Cardiac septum (tissue), 1 donor: ENCODE data around the gene ELAC1. TPM values are rescaled to one million over a fixed set of nuclear protein-coding genes. Genes with fewer than 3 reads are reported as not detected.
"Not testable (repeated sequence)": the region's sequence is repeated elsewhere in the genome, so short reads cannot be mapped to it uniquely, and the experiment has no call there.

Source experiments
- DNase-seq: peaks from one replicate; pipeline ENCODE4 v3.0.0-alpha.2; 2020; ENCODE audit warnings: low spot score
- intact Hi-C: fragments of 100-400 bp; cut with DNase I; formaldehyde crosslinking; loops from one replicate; pipeline ENCODE4 v1.14.0; 2022
- long read RNA-seq: library from polyadenylated mRNA; unstranded; transcript quantifications from one replicate; pipeline ENCODE4 v2.0.0, GENCODE V29; 2021
- total RNA-seq: library from RNA; stranded (reverse); fragmentation: NEBNext Ultra II Directional; extraction: Animal tissue kit (Norgen Biotek cat#: 25700); gene quantifications from one replicate; pipeline ENCODE4 v1.2.1, GENCODE V29; 2021
- donor health status: DM: no; HTN: no; CAD: no.

Gene ELAC1
- 4.5 TPM for total RNA-seq
- long read RNA-seq, transcript ELAC1-201 (4 exons, 2,235 nt), result major isoform, 5 of 9 reads
- long read RNA-seq, partial matches to known transcripts, result 0 of 9 reads
- long read RNA-seq, other reads (novel, unspliced or antisense), result 1 of 9 reads

- intact Hi-C loops, result loop anchor here (1.0 to 5.0 kb wide), 3 partner anchors 62 to 229 kb away; partner anchors contain the start of genes ME2, MEX3C and SMAD4
- DNase-seq, result peak; percentile 88
These were observed at the start of gene ELAC1 for GRCh38 chr18:50967714-50968661. ELAC1 (plus strand) TSS chr18:50968040; CDS start chr18:50974405, 6,365 bp downstream.

GRCh38 chr18:50918153-50918552 lies 49.7 kb upstream of the ELAC1 start:
- no peak for DNase-seq

GRCh38 chr18:50924372-50924771 lies 43.5 kb upstream of the ELAC1 start:
- DNase-seq, result no peak
- intact Hi-C loops, result no loop called here

More at GRCh38 chr18:50918153-50918552, 49.7 kb upstream of the ELAC1 start:
- intact Hi-C loops, result no loop called here

GRCh38 chr18:50926521-50926920 lies 41.3 kb upstream of the ELAC1 start:
- DNase-seq, result no peak
- intact Hi-C loops, result no loop called here

GRCh38 chr18:50928551-50928950 lies 39.3 kb upstream of the ELAC1 start:
- DNase-seq, result no peak
- intact Hi-C loops, result no loop called here

- no peak for DNase-seq
These were observed 34.2 kb upstream of the ELAC1 start for GRCh38 chr18:50933684-50934083.

GRCh38 chr18:50934545-50935211 lies 33.2 kb upstream of the ELAC1 start:
- intact Hi-C loops, result no loop called here
- no peak for DNase-seq

More at GRCh38 chr18:50933684-50934083, 34.2 kb upstream of the ELAC1 start:
- intact Hi-C loops, result no loop called here

GRCh38 chr18:50935493-50936191 lies 32.2 kb upstream of the ELAC1 start:
- intact Hi-C loops, result no loop called here
- no peak for DNase-seq

- intact Hi-C loops, result no loop called here
- DNase-seq, result no peak
These were observed 30.7 kb upstream of the ELAC1 start for GRCh38 chr18:50937183-50937582.

- intact Hi-C loops, result no loop called here
- no peak for DNase-seq
These were observed 28.9 kb upstream of the ELAC1 start for GRCh38 chr18:50938912-50939311.

GRCh38 chr18:50944245-50944932 lies 23.5 kb upstream of the ELAC1 start:
- DNase-seq, result no peak
- intact Hi-C loops, result no loop called here

GRCh38 chr18:50945918-50946317 lies 21.9 kb upstream of the ELAC1 start:
- DNase-seq, intact Hi-C loops: not testable (repeated sequence)

GRCh38 chr18:50947899-50948298 lies 19.9 kb upstream of the ELAC1 start:
- intact Hi-C loops, result no loop called here
- DNase-seq, result no peak

GRCh38 chr18:50949185-50949584 lies 18.7 kb upstream of the ELAC1 start:
- no peak for DNase-seq

GRCh38 chr18:50950626-50951025 lies 17.2 kb upstream of the ELAC1 start:
- intact Hi-C loops, result no loop called here
- DNase-seq, result no peak

More at GRCh38 chr18:50949185-50949584, 18.7 kb upstream of the ELAC1 start:
- intact Hi-C loops, result no loop called here

GRCh38 chr18:50953822-50954221 lies 14.0 kb upstream of the ELAC1 start:
- no peak for DNase-seq
- intact Hi-C loops, result no loop called here

GRCh38 chr18:50955253-50955652 lies 12.6 kb upstream of the ELAC1 start:
- intact Hi-C loops, result no loop called here
- DNase-seq, result no peak

GRCh38 chr18:50956116-50956515 lies 11.7 kb upstream of the ELAC1 start:
- DNase-seq, result no peak
- intact Hi-C loops, result no loop called here

GRCh38 chr18:50961974-50962373 lies 5.9 kb upstream of the ELAC1 start:
- intact Hi-C loops, result no loop called here
- no peak for DNase-seq
